ENCODE data around the gene SMARCA4.

DNA sequence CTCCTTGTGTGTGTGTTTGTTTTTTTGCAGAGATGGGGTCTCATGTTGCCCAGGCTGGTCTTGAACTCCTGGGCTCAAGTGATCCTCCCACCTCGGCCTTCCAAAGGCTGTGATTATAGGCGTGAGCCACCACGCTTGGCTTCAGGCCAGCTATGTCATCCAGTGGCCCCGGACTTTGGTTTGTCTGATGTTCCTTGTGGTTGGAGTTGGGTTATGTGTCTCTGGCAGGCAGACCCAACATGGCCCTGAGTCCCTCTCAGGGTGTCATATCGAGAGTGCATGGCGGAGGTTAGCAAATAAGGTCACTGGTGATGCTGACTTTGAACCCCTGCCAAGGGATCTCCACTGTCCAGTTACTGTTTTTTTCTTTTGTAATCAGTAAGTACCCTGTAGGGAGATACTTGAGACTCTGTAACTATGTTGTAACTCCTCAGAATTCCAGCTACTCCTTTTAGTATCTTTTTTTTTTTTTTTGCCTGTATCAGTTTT, 37.3 kb downstream of the SMARCA4 start:
- TF ChIP-seq, protein P1, sequence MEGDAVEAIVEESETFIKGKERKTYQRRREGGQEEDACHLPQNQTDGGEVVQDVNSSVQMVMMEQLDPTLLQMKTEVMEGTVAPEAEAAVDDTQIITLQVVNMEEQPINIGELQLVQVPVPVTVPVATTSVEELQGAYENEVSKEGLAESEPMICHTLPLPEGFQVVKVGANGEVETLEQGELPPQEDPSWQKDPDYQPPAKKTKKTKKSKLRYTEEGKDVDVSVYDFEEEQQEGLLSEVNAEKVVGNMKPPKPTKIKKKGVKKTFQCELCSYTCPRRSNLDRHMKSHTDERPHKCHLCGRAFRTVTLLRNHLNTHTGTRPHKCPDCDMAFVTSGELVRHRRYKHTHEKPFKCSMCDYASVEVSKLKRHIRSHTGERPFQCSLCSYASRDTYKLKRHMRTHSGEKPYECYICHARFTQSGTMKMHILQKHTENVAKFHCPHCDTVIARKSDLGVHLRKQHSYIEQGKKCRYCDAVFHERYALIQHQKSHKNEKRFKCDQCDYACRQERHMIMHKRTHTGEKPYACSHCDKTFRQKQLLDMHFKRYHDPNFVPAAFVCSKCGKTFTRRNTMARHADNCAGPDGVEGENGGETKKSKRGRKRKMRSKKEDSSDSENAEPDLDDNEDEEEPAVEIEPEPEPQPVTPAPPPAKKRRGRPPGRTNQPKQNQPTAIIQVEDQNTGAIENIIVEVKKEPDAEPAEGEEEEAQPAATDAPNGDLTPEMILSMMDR (conservative IDR thresholded peaks at IDR 0.05; ENCODE audit: low read length): no peak
- TF ChIP-seq EZH2phosphoT487 (IDR thresholded peaks at IDR 0.05; ENCODE audit: borderline replicate concordance, low read depth, low read length): no peak
